NCI-H146 treated with DMSO at 0.1 percent for 48 hours (cell line): Measurements from ENCODE around the gene BCHE.
A peak's percentile ranks its signal among the peaks of the same experiment; 100 is the strongest.

Experiments
- DNase-seq: peaks from one replicate; lab custom pipeline; 2025; ENCODE audit not compliant: unreplicated experiment; lab: John Stamatoyannopoulos, UW

Gene BCHE

DNA sequence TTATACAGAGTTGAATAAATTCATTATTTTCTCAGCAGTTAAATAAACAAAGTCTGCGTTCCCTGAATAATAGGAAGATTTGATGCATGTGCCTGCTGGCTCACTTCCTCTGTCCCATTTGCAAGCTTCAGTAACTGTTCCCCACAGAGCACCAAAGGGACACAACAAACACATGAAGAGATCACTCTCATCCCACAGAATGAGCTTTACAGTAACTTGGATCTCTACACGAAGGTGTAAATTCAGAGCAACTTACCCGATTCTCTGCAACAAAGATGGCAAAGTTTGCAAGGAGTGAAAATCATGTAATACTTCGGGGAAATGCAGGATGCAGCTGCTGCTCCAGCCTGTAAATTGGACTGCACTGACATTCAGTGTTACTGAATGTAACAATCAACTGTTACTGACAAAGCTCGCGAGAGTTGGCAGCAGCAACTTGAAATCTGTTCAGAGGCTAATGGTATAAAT is at the start of gene BCHE:
Gene BCHE, minus strand, starts transcription at position 366 of the 468 bp plus-strand sequence. CDS start 6,390 bp downstream, outside the sequence.
- peak; percentile 93 for DNase-seq

DNA sequence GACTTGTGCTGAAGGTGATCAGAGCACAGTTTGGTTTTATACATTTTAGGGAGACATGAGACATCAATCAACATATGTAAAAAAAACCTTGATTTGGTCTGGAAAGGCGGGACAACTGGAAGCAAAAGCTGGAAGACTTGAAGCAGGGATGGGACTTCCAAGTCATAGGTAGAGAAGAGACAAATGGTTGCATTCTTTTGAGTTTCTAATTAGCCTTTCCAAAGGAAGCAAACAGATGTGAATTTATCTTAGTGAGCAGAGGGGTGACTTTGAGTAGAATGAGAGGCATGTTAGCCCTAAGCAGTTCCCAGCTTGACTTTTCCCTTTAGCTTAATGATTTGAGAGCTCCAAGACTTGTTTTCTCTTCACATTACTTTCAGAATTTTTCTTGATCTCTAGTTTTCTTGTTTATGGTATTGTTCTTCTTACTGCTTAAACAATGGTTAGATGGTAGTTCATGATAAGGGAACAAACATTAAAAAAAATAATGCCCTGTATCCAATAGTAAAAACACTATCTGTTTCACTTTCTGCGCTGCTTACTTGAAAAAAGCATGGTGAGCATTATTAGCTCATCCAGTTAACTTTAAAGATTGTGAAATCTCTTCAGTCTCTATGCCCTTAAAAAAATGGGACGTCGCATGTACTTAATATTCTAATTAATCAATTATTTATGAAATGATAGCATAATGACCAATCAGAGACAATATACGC is 48.5 kb upstream of the BCHE start:
- DNase-seq, result no peak

DNA sequence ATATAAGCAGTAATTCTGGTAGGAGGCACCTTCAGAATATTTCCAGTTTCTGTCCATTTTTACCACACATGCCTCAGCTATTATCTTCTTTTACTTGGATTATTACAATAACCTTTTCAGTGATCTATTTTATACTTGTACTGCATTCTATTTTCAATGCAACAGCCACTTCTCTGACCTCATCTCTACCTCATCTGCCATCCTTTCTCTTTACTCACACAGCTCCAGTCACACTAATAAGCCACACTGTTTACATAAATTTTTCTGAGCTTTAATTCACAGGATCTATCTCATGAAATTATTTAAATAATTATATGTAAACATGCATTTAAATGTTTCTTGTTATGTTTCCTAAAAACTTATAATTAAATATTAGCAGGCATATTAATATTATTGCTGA is 47.3 kb upstream of the BCHE start:
- DNase-seq, result peak; percentile 32

DNA sequence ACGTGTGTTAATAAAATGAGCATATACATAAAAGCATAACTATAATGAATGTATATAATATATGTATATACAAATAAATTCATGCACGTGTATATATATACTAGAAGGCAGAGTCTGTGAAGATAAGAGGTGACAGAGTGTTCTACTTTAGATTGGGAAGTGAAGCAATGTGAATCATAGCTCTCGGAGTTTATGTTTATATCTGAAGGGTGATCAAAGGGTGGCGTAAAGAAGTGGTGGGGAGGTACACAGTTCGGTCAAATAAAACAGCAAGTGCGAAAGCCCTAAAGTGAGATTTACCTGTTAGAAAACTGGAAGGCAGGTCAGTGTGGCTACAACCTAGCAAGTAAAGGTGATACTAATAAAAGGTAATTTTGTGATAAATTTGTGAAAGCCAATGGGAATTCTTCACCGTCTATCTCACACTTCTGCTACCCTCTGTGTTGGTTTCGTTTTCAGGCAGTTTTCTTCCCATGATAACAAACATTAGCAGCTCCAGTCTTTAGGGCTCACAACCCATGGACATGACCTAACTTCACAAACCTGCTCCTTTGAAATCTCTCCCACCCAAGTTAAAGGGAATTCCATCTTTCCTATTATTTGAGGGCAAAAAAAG is 46.7 kb upstream of the BCHE start:
- peak; percentile 58 for DNase-seq

DNA sequence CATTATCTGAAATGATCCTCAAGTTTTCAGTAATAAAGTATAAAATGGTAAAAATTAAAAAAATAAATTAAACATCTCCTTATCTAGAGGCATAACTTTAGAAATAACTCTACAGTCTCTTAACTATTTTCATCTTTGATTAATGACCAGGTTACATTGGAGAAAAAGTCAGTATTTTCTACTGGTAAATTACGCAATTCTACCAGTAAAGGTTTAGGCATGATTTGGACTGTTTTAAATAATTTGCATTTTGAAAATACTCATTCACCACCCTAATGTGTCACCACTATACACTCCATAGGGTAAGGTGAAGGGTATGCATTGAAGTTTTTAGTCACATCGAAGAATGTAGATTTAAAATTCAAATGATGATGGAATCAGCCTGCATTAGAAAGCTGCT is 45.9 kb upstream of the BCHE start:
- no peak for DNase-seq

- no peak for DNase-seq
Measured at GRCh38 chr3:165875644-165876043, 38.4 kb upstream of the BCHE start.

GRCh38 chr3:165874663-165875489 is 37.7 kb upstream of the BCHE start:
- DNase-seq, result no peak

- no peak for DNase-seq
Measured at GRCh38 chr3:165868088-165868487, 30.9 kb upstream of the BCHE start.

- DNase-seq, result no peak
Measured at GRCh38 chr3:165859061-165859460, 21.8 kb upstream of the BCHE start.

- no peak for DNase-seq
Measured at GRCh38 chr3:165855581-165855980, 18.4 kb upstream of the BCHE start.

GRCh38 chr3:165854696-165855095 is 17.5 kb upstream of the BCHE start:
- peak; percentile 42 for DNase-seq

GRCh38 chr3:165852711-165853110 is 15.5 kb upstream of the BCHE start:
- no peak for DNase-seq

- DNase-seq, result peak; percentile 17
Measured at GRCh38 chr3:165852191-165852590, 15.0 kb upstream of the BCHE start.

GRCh38 chr3:165846056-165846455 is 8.8 kb upstream of the BCHE start:
- DNase-seq, result no peak

DNA sequence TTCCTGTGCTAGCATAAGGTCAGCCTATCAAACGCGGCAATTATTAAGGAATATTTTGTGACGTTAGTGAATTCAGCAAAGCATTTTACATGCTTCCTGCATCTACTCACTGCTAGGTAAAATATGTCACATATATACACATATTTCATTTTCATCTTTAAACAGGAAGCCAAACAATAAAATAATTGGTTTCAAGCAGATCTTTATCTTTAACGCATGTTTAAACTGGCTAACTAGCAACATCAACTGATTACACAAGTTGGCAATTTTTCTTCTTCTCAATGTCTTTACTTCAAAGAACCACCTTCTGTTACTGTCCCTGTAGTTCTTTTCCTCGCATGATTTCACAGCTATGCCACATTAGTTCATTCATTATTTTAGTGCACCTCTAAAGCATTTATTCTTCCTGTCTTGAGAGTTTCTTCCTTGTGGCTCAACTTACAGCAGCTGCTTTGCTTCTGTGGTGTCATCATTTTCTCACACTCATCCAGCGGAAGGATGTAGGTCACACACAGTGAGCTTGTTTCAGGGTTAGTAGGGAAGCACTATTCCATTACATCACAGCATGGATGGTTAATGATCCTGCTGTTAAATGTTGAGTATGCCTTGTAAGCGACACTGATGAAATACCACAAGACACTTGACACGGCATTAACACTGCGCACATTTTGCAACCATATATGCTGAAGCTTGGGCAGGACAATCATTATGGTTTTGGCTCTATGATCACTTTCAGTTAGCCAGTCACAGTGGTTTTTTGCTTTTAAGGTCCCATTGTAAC is 2.3 kb upstream of the BCHE start:
- no peak for DNase-seq

DNA sequence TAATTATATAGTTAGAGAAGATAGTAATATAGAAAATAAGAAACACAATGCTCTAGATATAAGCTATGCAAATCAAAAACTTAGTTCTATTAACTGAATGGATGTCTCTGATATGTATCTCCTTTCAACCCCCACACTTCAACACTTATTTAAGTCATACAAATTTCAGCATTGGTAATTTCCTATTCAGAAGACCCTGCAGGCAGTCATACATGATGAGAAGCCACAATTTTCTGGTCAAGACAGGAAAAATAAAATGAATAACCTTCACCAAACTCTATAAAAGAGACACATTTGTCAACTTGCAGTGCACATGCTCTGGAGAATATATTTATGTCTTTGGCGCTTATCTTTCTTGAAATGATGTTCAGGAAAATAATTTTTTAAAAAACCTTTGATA is 578 bp upstream of the BCHE start:
- DNase-seq, result no peak

GRCh38 chr3:165835431-165835830 is 1.8 kb downstream of the BCHE start:
- DNase-seq, result no peak

DNA sequence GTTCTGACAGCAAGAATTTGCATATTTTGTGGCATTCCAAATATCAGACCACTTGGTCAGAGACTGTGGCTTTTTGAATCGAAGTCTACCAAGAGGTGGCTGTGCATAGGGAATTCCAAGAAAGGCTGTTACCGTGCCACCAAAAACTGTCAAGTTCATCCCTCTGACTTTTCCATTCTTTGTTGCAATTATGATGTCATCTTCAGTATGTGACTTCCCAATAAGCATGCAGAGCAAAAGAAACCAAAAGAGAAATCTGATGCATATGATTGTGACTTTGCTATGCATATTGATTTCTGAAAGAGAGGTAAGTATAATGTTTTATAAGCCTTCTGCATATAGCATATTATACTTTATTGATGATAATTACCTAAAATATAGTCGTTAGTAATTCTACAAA is 6.5 kb downstream of the BCHE start:
- DNase-seq, result no peak

DNA sequence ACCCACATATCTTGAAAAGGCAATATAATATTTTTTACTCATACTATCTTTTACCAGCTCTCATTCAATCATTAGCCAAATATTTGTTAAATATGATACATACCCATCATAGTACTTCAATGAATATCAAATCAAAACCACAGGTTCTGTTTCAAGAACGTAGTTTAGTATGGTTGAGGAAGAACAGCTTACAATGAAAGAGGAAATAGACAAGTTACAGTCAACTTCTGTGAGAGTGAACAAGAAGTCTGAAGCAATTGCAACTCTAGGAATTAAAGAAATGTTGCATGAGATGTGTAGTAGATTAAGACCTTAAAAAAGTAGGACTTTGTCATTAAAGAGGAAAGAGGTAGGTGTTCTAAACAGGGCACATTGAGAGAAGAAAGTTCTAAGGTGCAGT is 9.3 kb downstream of the BCHE start:
- DNase-seq, result no peak

- DNase-seq, result no peak
Measured at GRCh38 chr3:165827233-165827632, 10.0 kb downstream of the BCHE start.

DNA sequence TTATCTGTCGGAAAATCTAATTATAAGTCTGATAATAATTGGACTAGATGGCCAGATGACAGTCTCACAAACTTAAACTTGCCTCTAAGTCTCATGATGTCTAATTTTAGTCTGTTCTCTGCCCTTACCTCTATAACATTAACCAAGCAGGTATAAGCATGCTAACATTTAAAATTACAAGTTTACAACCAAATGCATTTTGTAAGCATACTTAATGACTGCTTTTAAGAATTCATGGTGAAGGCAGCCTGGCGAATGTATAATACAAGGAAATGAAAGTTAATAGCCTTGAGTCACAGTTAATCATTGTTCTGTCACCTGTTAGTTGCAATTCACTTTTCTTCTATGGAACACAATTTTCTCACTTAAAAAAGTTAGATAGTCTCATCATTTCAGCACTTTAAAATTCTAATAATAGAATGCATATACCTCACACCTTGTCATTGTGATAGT is 16.5 kb downstream of the BCHE start:
- no peak for DNase-seq
